ENCODE data around the gene EPB41L2. TPM values are rescaled to one million over a fixed set of nuclear protein-coding genes. Genes with fewer than 3 reads are reported as not detected.

Gene EPB41L2
- total RNA-seq, 1 experiment from 2014 or later = 74.8 TPM

DNA sequence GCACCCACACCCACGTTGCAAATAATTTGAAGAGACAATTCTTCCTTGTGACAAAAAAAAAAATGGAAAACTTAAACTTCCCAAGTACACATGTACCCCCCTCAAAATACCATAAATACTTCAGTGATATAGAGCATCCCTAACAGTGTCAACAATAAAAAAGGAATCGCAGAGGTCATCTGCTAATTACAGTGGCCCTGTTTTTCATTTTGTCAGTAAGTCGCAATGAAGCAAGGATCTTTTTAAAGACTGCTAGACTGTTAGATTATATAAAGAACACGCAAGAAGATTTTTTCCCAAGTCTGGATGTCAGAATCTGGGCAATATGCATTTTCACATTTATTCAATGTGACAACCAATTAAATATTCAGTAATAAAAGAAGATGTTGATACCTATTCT, 93.9 kb downstream of the EPB41L2 start:
- Histone ChIP-seq H3K4me1 (ENCODE audit: control insufficient read depth in 1 of 2, insufficient read depth in 2 of 2, low read length in 2 of 2) (peaks cover 0 to 5% of the 10 kb centered on the region in 2 experiments; a peak in 1 of 4 replicates), H3K9me2 (ENCODE audit: insufficient read depth) (no peaks in the 10 kb centered on the region), H3K27ac (ENCODE audit: low read depth, low read length) (no peak overlapping the region), H3K9me3 (ENCODE audit: control insufficient read depth in 1 of 2, insufficient read depth in 1 of 2, low read depth in 1 of 2, low read length in 2 of 2) (no peaks in the 10 kb centered on the region), H3K36me3 (ENCODE audit: control insufficient read depth in 1 of 2, insufficient read depth in 2 of 2, low read length in 2 of 2) (no peaks in the 10 kb centered on the region), H3K79me2 (ENCODE audit: insufficient read depth, low read length) (peaks cover 12% of the 10 kb centered on the region; the same call in 1 of the 2 replicates), H2AFZ (ENCODE audit: low read depth, low read length, poor library complexity, severe bottlenecking) (no peak overlapping the region), H3K4me2 (ENCODE audit: low read length) (no peak overlapping the region), H3K9ac (ENCODE audit: low read length) (no peak overlapping the region), H3K4me3 (replicated peaks in 1 of 2; ENCODE audit: low read depth in 1 of 2, low read length in 2 of 2) (no peak overlapping the region), H4K20me1 (ENCODE audit: insufficient read depth) (no peaks in the 10 kb centered on the region), H3K27me3 (ENCODE audit: insufficient read depth, low read length) (no peaks in the 10 kb centered on the region)
- TF ChIP-seq, protein P1, sequence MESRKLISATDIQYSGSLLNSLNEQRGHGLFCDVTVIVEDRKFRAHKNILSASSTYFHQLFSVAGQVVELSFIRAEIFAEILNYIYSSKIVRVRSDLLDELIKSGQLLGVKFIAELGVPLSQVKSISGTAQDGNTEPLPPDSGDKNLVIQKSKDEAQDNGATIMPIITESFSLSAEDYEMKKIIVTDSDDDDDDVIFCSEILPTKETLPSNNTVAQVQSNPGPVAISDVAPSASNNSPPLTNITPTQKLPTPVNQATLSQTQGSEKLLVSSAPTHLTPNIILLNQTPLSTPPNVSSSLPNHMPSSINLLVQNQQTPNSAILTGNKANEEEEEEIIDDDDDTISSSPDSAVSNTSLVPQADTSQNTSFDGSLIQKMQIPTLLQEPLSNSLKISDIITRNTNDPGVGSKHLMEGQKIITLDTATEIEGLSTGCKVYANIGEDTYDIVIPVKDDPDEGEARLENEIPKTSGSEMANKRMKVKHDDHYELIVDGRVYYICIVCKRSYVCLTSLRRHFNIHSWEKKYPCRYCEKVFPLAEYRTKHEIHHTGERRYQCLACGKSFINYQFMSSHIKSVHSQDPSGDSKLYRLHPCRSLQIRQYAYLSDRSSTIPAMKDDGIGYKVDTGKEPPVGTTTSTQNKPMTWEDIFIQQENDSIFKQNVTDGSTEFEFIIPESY (IDR thresholded peaks at IDR 0.05; ENCODE audit: extremely low read depth, insufficient replicate concordance, low read length) = no peak
- no peak for TF ChIP-seq FOSL1 (IDR thresholded peaks at IDR 0.05; ENCODE audit: low read depth)
- no peak for TF ChIP-seq SIN3A (IDR thresholded peaks at IDR 0.05; ENCODE audit: low read depth)
- TF ChIP-seq ELF1 (IDR thresholded peaks at IDR 0.05; ENCODE audit: borderline replicate concordance, low read depth) = no peak
- no peak for TF ChIP-seq EGR1 (IDR thresholded peaks at IDR 0.05; ENCODE audit: low read depth)
- TF ChIP-seq POLR2AphosphoS5 (IDR thresholded peaks at IDR 0.05; ENCODE audit: low read depth, low read length) = no peak
- TF ChIP-seq TCF7L2 (IDR thresholded peaks at IDR 0.05; ENCODE audit: borderline replicate concordance, extremely low read depth, insufficient read depth, insufficient read length) = no peak
- TF ChIP-seq ZNF274 (IDR thresholded peaks at IDR 0.05; ENCODE audit: low read depth, low read length) = no peak
- POLR2A ChIA-PET = no interaction called here
- no TSS peak for BruUV-seq (replicated peaks)
- no peak for DNase-seq (ENCODE audit: low read depth, low spot score)
- CTCF ChIA-PET = no interaction called here
- no peak for ATAC-seq
- RAD21 ChIA-PET (ENCODE audit: low non-redundant PET in 1 of 2, low total read pairs in 2 of 2, uncharacterized antibody in 2 of 2, unreplicated experiment in 2 of 2) = no interaction called here
- intact Hi-C loops (cut with micrococcal nuclease) = no loop called here

DNA sequence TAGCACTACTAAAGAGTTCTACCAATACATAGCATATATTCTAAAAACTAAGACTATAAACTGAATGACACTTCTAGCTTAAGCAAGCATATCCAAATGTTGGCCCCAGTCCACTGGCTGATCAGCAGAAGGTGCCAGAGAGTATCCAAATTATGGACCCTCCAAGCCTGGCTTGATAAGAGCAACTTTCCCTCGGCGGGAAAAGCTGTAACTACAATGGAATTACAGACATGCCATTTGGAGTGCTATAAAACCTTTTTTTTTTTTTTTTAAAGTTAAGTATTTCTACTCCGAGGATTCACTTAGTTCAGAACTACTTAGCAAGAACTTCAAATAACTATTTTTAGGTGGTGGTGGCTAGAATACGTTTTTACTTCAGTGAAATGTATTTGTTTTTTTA, 94.6 kb downstream of the EPB41L2 start:
- Histone ChIP-seq H3K79me2 (ENCODE audit: insufficient read depth, low read length) (peaks cover 8% of the 10 kb centered on the region; the same call in 1 of the 2 replicates), H2AFZ (ENCODE audit: low read depth, low read length, poor library complexity, severe bottlenecking) (no peak overlapping the region), H3K9me3 (ENCODE audit: control insufficient read depth in 1 of 2, insufficient read depth in 1 of 2, low read depth in 1 of 2, low read length in 2 of 2) (no peaks in the 10 kb centered on the region), H3K4me3 (replicated peaks in 1 of 2; ENCODE audit: low read depth in 1 of 2, low read length in 2 of 2) (no peak overlapping the region), H3K27me3 (ENCODE audit: insufficient read depth, low read length) (no peaks in the 10 kb centered on the region), H3K9me2 (ENCODE audit: insufficient read depth) (no peaks in the 10 kb centered on the region), H3K27ac (ENCODE audit: low read depth, low read length) (no peak overlapping the region), H3K4me2 (ENCODE audit: low read length) (no peak overlapping the region), H4K20me1 (ENCODE audit: insufficient read depth) (no peaks in the 10 kb centered on the region), H3K36me3 (ENCODE audit: control insufficient read depth in 1 of 2, insufficient read depth in 2 of 2, low read length in 2 of 2) (no peaks in the 10 kb centered on the region), H3K4me1 (ENCODE audit: control insufficient read depth in 1 of 2, insufficient read depth in 2 of 2, low read length in 2 of 2) (peaks cover 0 to 5% of the 10 kb centered on the region in 2 experiments; a peak in 1 of 4 replicates), H3K9ac (ENCODE audit: low read length) (no peak overlapping the region)
- POLR2A ChIA-PET = no interaction called here
- intact Hi-C loops (cut with micrococcal nuclease) = no loop called here
- DNase-seq (ENCODE audit: low read depth, low spot score) (no peak), ATAC-seq (no peak)
- RAD21 ChIA-PET (ENCODE audit: low non-redundant PET in 1 of 2, low total read pairs in 2 of 2, uncharacterized antibody in 2 of 2, unreplicated experiment in 2 of 2) = no interaction called here
- CTCF ChIA-PET = no interaction called here
- no TSS peak for BruUV-seq (replicated peaks)
- no peak for TF ChIP-seq EZH2phosphoT487 (IDR thresholded peaks at IDR 0.05; ENCODE audit: borderline replicate concordance)
- no peak for TF ChIP-seq EGR1 (IDR thresholded peaks at IDR 0.05; ENCODE audit: low read depth)
- TF ChIP-seq, protein P2, sequence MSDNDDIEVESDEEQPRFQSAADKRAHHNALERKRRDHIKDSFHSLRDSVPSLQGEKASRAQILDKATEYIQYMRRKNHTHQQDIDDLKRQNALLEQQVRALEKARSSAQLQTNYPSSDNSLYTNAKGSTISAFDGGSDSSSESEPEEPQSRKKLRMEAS (IDR thresholded peaks at IDR 0.05) = no peak
- TF ChIP-seq, protein P1 (IDR thresholded peaks at IDR 0.05; ENCODE audit: extremely low read depth, insufficient replicate concordance, low read length) = no peak
- TF ChIP-seq ZFX (IDR thresholded peaks at IDR 0.05) = no peak
- no peak for TF ChIP-seq FOSL1 (IDR thresholded peaks at IDR 0.05; ENCODE audit: low read depth)
- no peak for TF ChIP-seq SIN3A (IDR thresholded peaks at IDR 0.05; ENCODE audit: low read depth)
- no peak for TF ChIP-seq ELF1 (IDR thresholded peaks at IDR 0.05; ENCODE audit: borderline replicate concordance, low read depth)
- TF ChIP-seq SRF (IDR thresholded peaks at IDR 0.05; ENCODE audit: low read depth) = no peak
- no peak for TF ChIP-seq CEBPB (IDR thresholded peaks at IDR 0.05; ENCODE audit: low read depth)
- no peak for TF ChIP-seq POLR2A (IDR thresholded peaks at IDR 0.05; ENCODE audit: borderline replicate concordance, extremely low read depth, insufficient read depth, insufficient read length)
- TF ChIP-seq ZNF274 (IDR thresholded peaks at IDR 0.05; ENCODE audit: low read depth, low read length) = no peak
